HG02840 (cell line): ENCODE data around the gene DQX1.

Experiments
- ATAC-seq: cut with Tn5 transposase; IDR thresholded peaks from one replicate; pipeline ENCODE4 v1.9.1; 2021; ENCODE audit warnings: mild to moderate bottlenecking, moderate library complexity, moderate number of reproducible peaks; ENCODE audit not compliant: unreplicated experiment, low FRiP score

The DQX1 gene

DNA sequence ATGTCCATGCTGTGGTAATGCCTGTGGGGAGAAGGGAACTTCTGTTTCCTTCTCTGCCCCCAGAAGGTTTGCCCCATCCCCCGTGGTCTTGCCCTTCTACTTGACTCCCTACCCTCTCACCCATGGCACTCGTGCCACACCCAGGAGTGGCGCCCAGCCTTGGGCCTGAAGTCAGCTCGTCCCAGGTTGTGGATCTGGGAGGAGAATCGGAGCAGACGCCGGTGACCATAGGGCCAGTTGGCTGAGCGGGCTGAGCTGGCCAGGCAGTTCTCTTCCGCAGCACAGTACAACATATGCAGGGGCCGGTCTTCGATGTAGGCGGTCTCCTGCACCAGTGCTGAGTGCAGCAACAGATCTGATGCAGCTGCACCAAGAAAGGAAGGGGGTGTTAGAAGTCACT is 8.4 kb upstream of the DQX1 start:
- ATAC-seq = no peak

GRCh38 chr2:74533464-74533863 is 7.4 kb upstream of the DQX1 start:
- ATAC-seq = no peak

GRCh38 chr2:74532222-74532621 is 6.2 kb upstream of the DQX1 start:
- ATAC-seq = no peak

DNA sequence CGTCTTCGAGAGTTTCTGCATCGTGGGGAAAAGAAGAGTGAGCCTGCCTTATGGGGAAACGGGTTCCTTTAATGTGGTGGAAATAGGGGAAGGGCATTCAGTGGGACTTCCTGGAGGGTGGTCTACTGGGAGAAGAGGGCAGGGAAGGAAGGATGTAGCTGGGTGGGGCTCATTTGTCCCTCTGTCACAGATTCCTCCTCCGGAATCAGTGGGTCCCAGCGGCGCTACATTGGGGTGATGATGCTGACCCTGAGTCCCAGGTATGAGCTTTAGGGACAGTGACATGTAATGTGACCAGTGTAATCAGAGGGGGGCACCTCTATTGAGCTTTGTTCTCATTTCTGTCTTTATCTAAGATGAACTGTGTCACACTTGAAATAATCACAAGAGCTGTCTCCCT is 5.6 kb upstream of the DQX1 start:
- ATAC-seq = no peak

DNA sequence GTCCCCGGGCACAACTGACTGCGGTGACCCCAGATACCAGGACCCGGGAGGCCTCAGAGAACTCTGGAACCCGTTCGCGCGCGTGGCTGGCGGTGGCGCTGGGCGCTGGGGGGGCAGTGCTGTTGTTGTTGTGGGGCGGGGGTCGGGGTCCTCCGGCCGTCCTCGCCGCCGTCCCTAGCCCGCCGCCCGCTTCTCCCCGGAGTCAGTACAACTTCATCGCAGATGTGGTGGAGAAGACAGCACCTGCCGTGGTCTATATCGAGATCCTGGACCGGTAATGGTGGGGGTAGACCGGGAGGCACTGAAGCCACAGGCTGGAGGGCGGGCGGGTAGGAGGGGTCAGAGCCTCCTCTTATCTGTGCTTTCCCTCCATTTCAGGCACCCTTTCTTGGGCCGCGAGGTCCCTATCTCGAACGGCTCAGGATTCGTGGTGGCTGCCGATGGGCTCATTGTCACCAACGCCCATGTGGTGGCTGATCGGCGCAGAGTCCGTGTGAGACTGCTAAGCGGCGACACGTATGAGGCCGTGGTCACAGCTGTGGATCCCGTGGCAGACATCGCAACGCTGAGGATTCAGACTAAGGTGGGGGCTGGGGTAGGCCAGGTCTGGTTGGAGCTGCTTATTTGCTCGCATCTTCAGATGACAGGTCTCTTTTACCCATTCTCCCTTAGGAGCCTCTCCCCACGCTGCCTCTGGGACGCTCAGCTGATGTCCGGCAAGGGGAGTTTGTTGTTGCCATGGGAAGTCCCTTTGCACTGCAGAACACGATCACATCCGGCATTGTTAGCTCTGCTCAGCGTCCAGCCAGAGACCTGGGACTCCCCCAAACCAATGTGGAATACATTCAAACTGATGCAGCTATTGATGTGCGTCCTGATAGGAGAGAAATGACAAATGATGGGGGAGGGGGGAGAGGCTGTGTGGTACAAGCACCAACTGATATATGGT is 4.5 kb upstream of the DQX1 start:
- peak; percentile 26 for ATAC-seq

- peak; percentile 77 for ATAC-seq
These were observed 3.6 kb upstream of the DQX1 start, which contains the start of the genes AUP1 and HTRA2 for GRCh38 chr2:74529357-74530238. Gene AUP1 (minus strand): TSS chr2:74529706. CDS start chr2:74529629, 77 bp downstream. Gene HTRA2 (plus strand): TSS chr2:74529933. CDS start chr2:74530007, 74 bp downstream.

GRCh38 chr2:74528600-74529356 is 2.7 kb upstream of the DQX1 start:
- ATAC-seq = peak; percentile 11

- no peak for ATAC-seq
These were observed 1.7 kb upstream of the DQX1 start for GRCh38 chr2:74527741-74528140.

- no peak for ATAC-seq
These were observed 709 bp upstream of the DQX1 start for GRCh38 chr2:74526649-74527230.

DNA sequence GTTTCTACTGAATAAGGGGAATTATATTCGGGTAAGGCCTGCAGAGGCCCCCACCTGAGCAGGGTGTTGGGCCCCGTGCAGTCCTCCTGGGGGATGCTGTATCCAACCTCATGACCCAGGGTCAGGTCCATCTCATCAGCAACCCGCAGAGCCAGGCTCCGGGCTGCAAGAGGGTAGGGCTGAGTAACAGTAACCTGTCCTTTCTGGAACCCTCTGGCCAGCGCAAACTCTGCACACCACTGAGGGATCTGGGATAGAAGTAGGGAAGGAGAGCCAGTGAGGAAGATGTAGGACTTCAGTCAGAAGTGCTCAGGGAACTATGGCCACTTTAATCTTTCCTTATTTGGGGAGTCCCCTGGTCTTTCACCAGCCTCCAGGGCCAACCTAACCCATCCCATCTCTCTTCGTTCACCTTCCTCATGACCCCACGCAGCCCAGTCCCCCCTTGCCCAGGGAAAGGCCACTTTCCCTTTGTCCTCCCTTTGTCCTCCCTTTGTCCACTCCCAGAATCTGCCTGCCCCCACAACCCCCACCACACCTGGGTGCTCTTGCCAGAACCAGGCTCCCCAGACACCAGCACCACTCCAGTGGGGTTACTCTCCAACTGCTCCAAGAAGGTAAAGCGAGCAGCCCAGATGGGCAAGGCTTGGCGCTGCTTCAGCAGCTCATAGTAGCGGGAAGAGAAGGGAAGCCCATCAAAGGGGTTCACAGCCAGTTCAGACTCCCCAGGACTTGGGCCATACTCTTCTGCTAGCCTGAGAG is 895 bp downstream of the DQX1 start:
- ATAC-seq = no peak

DNA sequence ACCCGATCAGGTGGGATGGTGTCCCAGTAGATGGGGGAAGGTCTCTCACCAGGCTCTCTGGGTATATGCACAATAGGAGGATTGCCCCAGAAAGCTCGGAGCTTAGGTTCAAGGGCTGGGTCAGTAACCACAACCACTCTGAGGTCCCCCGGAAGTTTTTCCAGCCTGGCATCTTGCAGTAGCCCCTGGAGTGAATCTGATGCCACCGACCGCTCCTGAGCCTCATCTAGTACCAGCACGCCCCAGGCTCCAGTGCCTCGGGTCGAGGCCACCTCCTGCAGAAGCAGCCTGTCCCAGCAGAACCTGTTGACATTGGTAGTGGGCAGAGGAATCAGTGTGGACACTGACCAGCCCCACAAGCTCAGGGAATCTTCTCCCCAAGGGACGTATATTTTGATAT is 2.0 kb downstream of the DQX1 start:
- no peak for ATAC-seq

DNA sequence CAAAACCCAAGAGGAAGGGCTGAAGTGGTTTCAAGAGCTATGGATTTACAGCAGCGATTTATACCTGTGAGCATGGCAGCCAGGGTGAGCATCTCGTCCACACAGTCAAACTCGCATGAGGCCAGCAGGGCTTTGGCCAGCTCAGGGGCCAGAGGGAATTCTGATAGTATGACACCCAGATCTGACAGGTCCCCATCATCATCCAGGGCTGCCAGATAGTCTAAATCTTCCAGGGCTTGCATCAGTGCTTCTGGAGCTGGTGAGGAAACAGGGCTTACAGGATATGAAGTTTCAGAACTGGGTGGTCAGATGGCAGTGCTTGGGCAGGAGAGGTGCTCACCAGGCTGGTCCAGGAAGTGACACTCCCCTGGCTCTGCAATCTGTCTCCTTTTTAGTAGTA is 3.5 kb downstream of the DQX1 start:
- no peak for ATAC-seq

DNA sequence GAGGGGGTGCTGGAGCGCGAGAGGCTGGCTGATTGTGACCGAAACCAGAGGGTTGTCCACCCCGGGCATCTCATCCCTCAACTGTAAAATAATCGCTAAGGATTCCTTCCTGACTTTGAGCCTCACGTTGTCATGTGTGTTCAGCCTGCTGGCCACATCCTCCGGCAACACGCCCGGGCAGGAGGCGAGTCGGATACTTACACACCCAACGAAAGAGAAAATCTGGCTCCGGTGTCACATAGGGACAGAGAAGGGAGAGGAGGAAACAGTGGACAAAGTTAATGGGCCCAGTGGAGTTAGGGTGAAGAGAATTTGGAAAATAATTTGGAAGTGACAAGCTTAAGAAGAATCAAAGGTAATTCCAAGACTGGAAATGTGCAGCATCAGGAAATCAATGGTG is 9.4 kb downstream of the DQX1 start:
- no peak for ATAC-seq

DNA sequence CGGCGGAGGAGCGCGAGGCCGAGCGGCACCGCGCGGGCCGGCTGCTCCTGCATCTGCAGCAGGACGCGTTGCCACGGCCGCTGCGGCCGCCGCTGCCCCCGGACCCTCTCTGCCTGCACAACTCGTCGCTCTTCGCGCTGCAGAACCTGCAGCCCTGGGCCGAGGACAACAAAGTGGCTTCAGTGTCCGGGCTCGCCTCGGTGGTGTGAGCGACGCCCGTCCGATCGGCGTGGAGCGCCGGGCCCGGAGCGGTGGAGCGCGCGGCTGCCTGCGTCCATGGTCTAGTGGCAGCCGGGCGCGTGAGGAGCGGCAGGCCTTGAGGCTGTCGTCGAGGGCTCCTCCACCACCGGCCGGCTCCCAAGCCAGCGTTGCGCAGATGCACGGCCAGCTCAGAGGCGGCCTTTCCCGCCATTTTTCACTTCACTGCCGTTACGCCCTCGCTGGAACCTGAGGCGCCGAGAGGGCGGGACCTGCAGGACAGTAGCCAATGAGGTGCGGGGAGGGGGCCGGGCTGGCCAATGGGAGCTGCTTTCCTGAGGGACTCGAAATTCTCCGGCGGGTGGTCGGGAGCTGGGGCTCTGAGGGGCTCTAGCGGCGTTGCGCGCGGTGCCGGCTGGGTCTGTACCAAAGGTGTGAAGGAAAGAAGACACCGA is 9.9 kb downstream of the DQX1 start:
- no peak for ATAC-seq

DNA sequence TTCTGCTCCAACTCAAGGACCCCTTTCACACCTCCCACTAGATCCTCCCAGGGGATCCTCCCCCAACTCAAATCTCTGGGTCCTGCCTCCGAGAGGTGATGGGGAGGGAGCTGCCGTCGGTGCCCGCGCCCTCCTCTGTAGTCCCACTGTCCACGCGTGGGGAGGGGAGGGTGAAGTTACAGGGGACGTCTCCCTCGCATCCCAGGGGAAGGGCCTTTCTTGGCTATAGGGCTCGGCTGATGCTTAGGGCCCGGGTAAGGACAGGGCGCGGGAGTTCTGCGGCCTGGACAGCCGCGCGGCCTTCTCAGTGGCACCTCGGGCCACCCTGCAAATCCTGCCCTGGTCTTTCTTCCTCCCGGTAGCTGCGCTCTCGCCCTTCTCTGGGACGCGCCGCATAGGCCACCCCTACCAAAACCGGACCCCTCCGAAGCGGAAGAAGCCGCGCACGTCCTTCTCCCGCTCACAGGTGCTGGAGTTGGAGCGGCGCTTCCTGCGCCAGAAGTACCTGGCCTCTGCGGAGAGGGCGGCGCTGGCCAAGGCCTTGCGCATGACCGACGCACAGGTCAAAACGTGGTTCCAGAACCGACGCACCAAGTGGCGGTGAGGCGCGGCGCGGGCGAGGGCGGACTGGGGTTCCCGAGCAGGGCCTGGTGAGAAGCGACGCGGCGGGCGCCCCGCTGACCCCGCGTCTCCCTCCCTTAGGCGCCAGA is 10.6 kb downstream of the DQX1 start:
- no peak for ATAC-seq

GRCh38 chr2:74514368-74515270 is 11.4 kb downstream of the DQX1 start, which contains the start of gene TLX2:
Gene TLX2 (plus strand): TSS chr2:74514450. CDS start chr2:74514807, 357 bp downstream.
- ATAC-seq = no peak
